C4-2B (cell line): ENCODE results near the gene SRC.

Experiments used
- H3K27ac ChIP-seq: fragments of 450-650 bp; 2 replicates; pipeline ENCODE4 v1.5.1; 2017
- ZFX ChIP-seq: fragments of 450-650 bp; IDR thresholded peaks from 2 replicates; pipeline ENCODE4 v1.6.1; 2017
- TF ChIP-seq, protein P1 (sequence below): fragments of 450-650 bp; conservative IDR thresholded peaks from 2 replicates; pipeline ENCODE4 v1.5.1; 2017; ENCODE audit warnings: mild to moderate bottlenecking

The SRC gene

DNA sequence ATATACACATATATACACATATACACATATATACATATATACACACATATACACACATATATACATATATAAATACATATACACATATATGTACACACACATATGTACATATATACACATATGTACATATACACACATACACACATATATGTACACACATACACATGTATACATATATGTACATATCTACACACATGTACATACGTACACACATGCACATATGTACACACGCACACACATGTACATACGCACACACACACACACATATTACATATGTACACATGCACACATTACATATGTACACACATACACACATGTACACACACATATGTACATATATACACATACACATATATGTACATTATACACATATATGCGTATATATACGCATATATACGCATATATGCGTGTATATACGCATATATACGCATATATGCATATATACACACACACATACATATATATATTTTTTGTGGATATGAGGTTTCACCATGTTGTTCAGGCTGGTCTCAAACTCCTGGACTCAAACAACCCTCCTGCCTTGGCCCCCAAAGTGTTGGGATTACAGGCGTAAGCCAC, 27.2 kb downstream of the SRC start:
- TF ChIP-seq, protein P1, sequence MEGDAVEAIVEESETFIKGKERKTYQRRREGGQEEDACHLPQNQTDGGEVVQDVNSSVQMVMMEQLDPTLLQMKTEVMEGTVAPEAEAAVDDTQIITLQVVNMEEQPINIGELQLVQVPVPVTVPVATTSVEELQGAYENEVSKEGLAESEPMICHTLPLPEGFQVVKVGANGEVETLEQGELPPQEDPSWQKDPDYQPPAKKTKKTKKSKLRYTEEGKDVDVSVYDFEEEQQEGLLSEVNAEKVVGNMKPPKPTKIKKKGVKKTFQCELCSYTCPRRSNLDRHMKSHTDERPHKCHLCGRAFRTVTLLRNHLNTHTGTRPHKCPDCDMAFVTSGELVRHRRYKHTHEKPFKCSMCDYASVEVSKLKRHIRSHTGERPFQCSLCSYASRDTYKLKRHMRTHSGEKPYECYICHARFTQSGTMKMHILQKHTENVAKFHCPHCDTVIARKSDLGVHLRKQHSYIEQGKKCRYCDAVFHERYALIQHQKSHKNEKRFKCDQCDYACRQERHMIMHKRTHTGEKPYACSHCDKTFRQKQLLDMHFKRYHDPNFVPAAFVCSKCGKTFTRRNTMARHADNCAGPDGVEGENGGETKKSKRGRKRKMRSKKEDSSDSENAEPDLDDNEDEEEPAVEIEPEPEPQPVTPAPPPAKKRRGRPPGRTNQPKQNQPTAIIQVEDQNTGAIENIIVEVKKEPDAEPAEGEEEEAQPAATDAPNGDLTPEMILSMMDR = no peak
- TF ChIP-seq ZFX = no peak
- no peak overlapping the region for H3K27ac ChIP-seq

DNA sequence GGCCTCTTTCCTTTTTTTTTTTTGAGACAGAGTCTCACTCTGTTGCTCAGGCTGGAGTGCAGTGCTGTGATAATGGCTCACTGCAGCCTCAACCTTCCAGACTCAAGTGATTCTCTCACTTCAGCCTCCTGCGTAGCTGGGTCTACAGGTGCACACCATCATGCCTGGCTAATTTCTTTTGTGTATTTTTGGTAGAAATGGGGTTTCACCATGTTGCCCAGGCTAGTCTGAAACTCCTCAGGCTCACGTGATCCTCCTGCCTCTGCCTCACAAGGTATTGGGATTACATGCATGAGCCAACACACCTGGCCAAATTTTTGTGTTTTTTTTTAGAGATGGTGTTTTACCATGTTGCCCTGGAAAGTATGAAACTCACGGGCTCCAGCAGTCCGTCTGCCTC, 29.3 kb downstream of the SRC start:
- H3K27ac ChIP-seq = no peak overlapping the region
- TF ChIP-seq, protein P1 = no peak
- no peak for TF ChIP-seq ZFX

DNA sequence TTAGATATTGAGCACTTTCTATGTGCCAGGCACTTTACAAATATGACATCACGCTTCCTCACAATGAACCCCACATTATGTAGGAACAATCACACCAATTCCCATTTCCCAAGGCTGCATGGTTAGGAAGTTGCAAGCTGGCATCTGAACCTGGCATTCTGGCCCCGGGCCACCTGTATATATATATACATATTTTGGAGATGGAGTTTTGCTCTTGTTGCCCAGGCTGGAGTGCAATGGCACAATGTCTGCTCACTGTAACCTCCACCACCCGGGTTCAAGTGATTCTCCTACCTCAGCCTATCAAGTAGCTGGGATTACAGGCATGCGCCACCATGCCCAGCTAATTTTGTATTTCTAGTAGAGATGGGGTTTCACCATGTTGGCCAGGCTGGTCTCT, 30.4 kb downstream of the SRC start:
- TF ChIP-seq ZFX = no peak
- TF ChIP-seq, protein P1 = no peak

DNA sequence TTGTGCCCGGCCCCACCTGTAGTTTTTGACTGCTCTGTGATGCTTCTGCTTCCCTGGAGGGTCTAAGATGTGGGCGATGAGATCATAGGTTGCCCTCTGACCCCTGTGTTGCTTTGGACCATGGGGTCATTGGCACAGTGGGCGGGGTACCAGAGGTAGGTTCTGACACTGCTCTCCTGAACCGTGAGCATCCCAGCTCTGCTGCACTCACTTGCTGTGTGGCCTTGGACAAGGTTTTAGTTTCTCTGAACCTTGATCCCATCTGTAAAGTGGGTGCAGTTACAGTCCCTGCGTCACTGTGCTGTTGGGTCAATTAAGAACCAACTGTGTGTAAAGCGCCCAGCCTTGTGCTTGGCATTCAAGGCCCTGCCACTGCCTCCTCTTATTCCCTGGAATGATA, 30.9 kb downstream of the SRC start:
- no peak for TF ChIP-seq ZFX
- TF ChIP-seq, protein P1 = no peak
- H3K27ac ChIP-seq = no peak overlapping the region

More for the DNA sequence above, 30.4 kb downstream of the SRC start:
- H3K27ac ChIP-seq = no peak overlapping the region

DNA sequence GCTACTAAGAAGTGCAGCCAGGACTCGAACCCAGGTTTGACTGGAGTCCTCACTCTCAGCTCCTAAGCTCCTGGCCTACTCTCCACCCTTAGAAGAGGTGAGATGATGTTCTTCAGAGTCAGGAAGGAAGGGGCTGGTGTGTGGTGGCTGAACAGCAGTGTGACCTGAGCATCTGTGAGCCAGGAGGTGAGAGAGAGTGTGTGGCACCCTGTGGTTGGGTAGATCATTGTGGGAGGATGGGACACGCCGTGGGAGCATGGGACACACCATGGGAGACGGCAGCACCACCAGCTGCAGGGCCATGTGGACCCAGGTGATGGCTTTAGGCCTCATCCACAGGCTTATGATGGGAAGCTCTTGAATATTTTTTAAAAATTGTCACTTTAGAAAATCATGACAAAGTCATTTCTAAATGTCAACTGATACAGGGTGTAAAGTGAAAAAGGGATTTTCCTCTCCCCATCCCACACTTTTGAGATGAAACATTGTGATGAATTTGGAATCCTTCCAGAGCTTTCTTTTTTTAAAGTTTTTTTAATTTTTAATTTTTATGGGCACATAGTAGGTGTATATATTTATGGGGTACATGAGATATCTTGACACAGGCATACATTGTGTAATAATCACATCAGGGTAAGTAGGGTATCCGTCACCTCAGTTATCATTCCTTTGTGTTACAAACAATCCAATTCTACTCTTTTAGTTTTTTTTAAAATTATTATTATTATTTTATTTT, 31.6 kb downstream of the SRC start:
- TF ChIP-seq ZFX = no peak
- TF ChIP-seq, protein P1 = no peak
- H3K27ac ChIP-seq = no peak overlapping the region

DNA sequence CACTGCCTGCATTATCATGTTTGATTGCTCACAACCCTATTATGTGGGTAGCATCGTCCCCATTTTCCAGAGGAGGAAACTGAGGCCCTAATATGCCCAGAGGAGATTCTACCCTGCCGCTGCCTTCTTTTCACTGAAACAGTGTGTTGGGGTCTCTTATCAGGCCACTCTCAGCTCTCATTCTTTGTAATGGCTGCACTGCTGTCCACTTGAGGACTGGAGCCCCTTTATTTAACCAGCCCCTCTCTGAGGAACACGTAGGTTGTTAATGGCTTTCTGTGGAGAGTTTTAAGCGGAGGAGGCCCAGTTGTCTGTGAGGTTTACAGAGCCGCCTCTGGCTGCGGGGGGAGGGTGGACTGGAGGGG, 32.5 kb downstream of the SRC start:
- no peak for TF ChIP-seq ZFX
- TF ChIP-seq, protein P1 = no peak
- H3K27ac ChIP-seq = no peak overlapping the region

DNA sequence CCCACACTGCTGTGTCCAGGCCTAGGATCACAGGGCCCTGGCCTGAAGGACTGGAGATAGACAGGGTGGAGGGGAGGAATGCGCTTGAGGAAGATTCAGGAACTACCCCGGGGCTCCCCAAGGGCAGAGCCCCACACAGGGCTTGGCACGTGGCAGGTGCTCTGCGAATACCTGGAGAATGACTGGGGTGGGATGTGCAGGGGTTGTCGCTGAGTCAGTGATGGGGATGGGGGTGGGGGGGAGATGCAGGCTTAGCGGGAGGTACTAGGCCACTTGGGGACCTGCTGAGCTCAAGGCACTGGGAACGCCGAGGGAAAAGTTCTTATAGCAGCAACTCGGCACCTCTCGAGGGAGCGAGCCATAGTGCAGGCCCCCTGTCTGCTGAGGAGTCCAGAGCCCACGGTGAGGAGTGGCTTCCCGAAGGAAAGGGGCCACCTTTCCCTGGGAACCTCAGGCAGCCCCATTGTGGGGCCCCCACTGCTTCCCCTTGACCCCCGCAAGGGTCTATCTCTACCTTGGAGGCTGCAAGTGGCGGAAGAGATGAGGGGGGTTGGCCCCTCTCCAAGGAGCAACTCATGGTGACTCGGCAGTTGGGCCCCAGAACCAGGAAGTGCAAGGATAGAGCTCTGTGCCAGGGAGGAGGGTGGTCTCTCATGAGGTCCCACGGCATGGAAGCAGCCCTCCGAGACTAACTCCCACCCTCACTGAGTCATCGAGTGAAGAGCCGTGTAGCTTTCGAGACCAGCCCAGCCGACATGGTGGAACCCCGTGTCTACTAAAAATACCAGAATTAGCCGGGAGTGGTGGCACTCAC, 33.1 kb downstream of the SRC start:
- TF ChIP-seq ZFX = no peak
- TF ChIP-seq, protein P1 = no peak
- no peak overlapping the region for H3K27ac ChIP-seq
